Measurements from ENCODE around the gene DHRS2. TPM values are rescaled to one million over a fixed set of nuclear protein-coding genes. Genes with fewer than 3 reads are reported as not detected.

The DHRS2 gene
- total and polyA plus RNA-seq, 2 of the 4 experiments (the other 2 are of a cell fraction) = 0.12 to 0.18 TPM

DNA sequence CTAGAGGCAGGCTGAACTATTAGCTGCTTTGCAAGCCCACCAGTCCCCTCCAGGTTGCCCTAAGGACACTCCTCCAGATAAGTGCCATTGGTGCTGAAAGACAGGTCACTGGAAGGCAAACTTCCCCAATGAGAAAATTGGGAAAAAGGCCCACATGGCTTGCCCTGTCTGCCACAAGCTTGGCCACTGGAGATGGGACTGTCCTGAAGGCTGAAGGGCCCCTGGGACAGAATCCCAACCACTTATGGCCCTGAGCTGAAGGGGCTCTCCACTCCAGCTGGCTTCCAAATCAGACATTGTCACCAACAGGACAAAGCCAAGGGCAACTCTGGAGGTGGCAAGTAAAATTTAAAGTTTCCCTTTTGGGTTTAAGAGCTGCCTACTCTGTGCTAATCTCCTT lies 12.2 kb upstream of the DHRS2 start:
- intact Hi-C loops (cut with micrococcal nuclease) (loop anchor here (2.0 kb wide), 1 partner anchor 29 kb away; no protein-coding TSS in a partner anchor), dilution Hi-C loops (cut with HindIII; ENCODE audit: low sequenced_read_pairs, unreplicated experiment) (no loop called here), in situ Hi-C loops (cut with MboI; ENCODE audit: low sequenced_read_pairs) (no loop called here)
- no peak overlapping the region for H3K27ac ChIP-seq (ENCODE audit: insufficient read depth, low read length)
- no peak overlapping the region for H3K18ac ChIP-seq (ENCODE audit: low read depth, low read length)
- H4K20me1 ChIP-seq (ENCODE audit: insufficient read depth, low read length) = no peaks in the 10 kb centered on the region
- DNase-seq = no peak
- ChIA-PET POLR2A (ENCODE audit: unreplicated experiment) (no interaction called here), CTCF (no interaction called here)
- no peak overlapping the region for H2AFZ ChIP-seq (replicated peaks; ENCODE audit: low read length, poor library complexity)
- H4K5ac ChIP-seq (ENCODE audit: low read depth, low read length) = no peak overlapping the region
- H3K9me3 ChIP-seq (ENCODE audit: control insufficient read depth, insufficient read depth, low read length) = peaks cover 4% of the 10 kb centered on the region; the same call in 1 of the 2 replicates
- no peak overlapping the region for H2AK5ac ChIP-seq (ENCODE audit: low read depth, low read length)
- no peaks in the 10 kb centered on the region for H3K36me3 ChIP-seq (ENCODE audit: control insufficient read depth, insufficient read depth, low read length)
- H3K14ac ChIP-seq (replicated peaks; ENCODE audit: low read depth, low read length) = no peak overlapping the region
- H3K4me3 ChIP-seq (ENCODE audit: insufficient read depth, low read depth, low read length) = no peak overlapping the region
- no peaks in the 10 kb centered on the region for H3K9me1 ChIP-seq (ENCODE audit: insufficient read depth, low read length)
- H2BK5ac ChIP-seq (ENCODE audit: low read depth, low read length, poor library complexity, severe bottlenecking) = no peak overlapping the region
- no peak overlapping the region for H3K56ac ChIP-seq (ENCODE audit: extremely low read depth, insufficient read depth, low read length)
- H3K9ac ChIP-seq (ENCODE audit: low read depth, low read length) = no peak overlapping the region
- no peak overlapping the region for H3K4ac ChIP-seq (ENCODE audit: low read depth, low read length)
- no peak overlapping the region for H2BK120ac ChIP-seq (ENCODE audit: low read depth, low read length)
- no peaks in the 10 kb centered on the region for H3K27me3 ChIP-seq (ENCODE audit: control insufficient read depth, insufficient read depth, low read length)
- no TSS peak for BruUV-seq (replicated peaks)
- no peak overlapping the region for H2BK20ac ChIP-seq (ENCODE audit: low read depth, low read length)
- H2BK15ac ChIP-seq (ENCODE audit: low read depth, low read length) = no peak overlapping the region
- H4K91ac ChIP-seq (ENCODE audit: insufficient read depth, low read depth, low read length) = no peak overlapping the region
- no peaks in the 10 kb centered on the region for H3K79me1 ChIP-seq (ENCODE audit: low read depth in 1 of 2, low read length in 2 of 2)
- H3K23ac ChIP-seq (ENCODE audit: low read depth, low read length) = no peak overlapping the region
- no peaks in the 10 kb centered on the region for H3K4me1 ChIP-seq (ENCODE audit: control insufficient read depth, insufficient read depth, low read length)
- ATAC-seq (ENCODE audit: low read depth) = no peak
- TF ChIP-seq MXI1 (IDR thresholded peaks at IDR 0.05; ENCODE audit: borderline replicate concordance, low read depth, low read length) (no peak), RAD21 (IDR thresholded peaks at IDR 0.05; ENCODE audit: low read length) (no peak), FOS (IDR thresholded peaks at IDR 0.05; ENCODE audit: low read depth, low read length) (no peak), SMC3 (IDR thresholded peaks at IDR 0.05; ENCODE audit: low read depth, low read length) (no peak), CHD1 (IDR thresholded peaks at IDR 0.05; ENCODE audit: low read depth, low read length) (no peak), CEBPB (IDR thresholded peaks at IDR 0.05; ENCODE audit: low read depth, low read length) (no peak), BHLHE40 (IDR thresholded peaks at IDR 0.05; ENCODE audit: low read depth, low read length) (no peak), MAFK (IDR thresholded peaks at IDR 0.05; ENCODE audit: low read depth, low read length) (no peak)
- TF ChIP-seq, protein P1, sequence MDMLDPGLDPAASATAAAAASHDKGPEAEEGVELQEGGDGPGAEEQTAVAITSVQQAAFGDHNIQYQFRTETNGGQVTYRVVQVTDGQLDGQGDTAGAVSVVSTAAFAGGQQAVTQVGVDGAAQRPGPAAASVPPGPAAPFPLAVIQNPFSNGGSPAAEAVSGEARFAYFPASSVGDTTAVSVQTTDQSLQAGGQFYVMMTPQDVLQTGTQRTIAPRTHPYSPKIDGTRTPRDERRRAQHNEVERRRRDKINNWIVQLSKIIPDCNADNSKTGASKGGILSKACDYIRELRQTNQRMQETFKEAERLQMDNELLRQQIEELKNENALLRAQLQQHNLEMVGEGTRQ (IDR thresholded peaks at IDR 0.05; ENCODE audit: low read depth, low read length) = no peak
- TF ChIP-seq, protein P2, sequence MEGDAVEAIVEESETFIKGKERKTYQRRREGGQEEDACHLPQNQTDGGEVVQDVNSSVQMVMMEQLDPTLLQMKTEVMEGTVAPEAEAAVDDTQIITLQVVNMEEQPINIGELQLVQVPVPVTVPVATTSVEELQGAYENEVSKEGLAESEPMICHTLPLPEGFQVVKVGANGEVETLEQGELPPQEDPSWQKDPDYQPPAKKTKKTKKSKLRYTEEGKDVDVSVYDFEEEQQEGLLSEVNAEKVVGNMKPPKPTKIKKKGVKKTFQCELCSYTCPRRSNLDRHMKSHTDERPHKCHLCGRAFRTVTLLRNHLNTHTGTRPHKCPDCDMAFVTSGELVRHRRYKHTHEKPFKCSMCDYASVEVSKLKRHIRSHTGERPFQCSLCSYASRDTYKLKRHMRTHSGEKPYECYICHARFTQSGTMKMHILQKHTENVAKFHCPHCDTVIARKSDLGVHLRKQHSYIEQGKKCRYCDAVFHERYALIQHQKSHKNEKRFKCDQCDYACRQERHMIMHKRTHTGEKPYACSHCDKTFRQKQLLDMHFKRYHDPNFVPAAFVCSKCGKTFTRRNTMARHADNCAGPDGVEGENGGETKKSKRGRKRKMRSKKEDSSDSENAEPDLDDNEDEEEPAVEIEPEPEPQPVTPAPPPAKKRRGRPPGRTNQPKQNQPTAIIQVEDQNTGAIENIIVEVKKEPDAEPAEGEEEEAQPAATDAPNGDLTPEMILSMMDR (conservative IDR thresholded peaks at IDR 0.05; ENCODE audit: low read depth, low read length) = no peak
- no peak overlapping the region for H2AK9ac ChIP-seq (replicated peaks; ENCODE audit: low read depth, low read length, poor library complexity)
- H4K8ac ChIP-seq (ENCODE audit: low read depth in 2 of 2, low read length in 2 of 2) = no peak overlapping the region
- no peak overlapping the region for H3K4me2 ChIP-seq (ENCODE audit: low read depth, low read length)
